Fibroblast of skin of left biceps (primary cell): ENCODE measurements around the gene ADRB2.
"Not testable (repeated sequence)": the region's sequence is repeated elsewhere in the genome, so short reads cannot be mapped to it uniquely, and the experiment has no call there.

Experiments used
- DNase-seq, 2 experiments: peaks; one replicate each; pipeline ENCODE4 v3.0.0-alpha.2; 2013; ENCODE audit warnings: low read depth in 2 of 2

ADRB2 gene

GRCh38 chr5:148826053-148826738 is at the start of gene ADRB2:
Gene ADRB2, plus strand, starts transcription at chr5:148826611. Its CDS starts 221 bp downstream, at chr5:148826832.
- DNase-seq, result peak; percentile 34 to 41

GRCh38 chr5:148776780-148777179 is 49.6 kb upstream of the ADRB2 start:
- no peak for DNase-seq

GRCh38 chr5:148778882-148779281 is 47.5 kb upstream of the ADRB2 start:
- DNase-seq, result no peak

GRCh38 chr5:148780711-148781110 is 45.7 kb upstream of the ADRB2 start:
- DNase-seq, result no peak

- DNase-seq, result no peak
Observed at GRCh38 chr5:148781766-148782165, 44.6 kb upstream of the ADRB2 start.

GRCh38 chr5:148785223-148785622 is 41.2 kb upstream of the ADRB2 start:
- DNase-seq, result no peak

- no peak for DNase-seq
Observed at GRCh38 chr5:148786456-148786855, 40.0 kb upstream of the ADRB2 start.

GRCh38 chr5:148788636-148789035 is 37.8 kb upstream of the ADRB2 start:
- no peak for DNase-seq

GRCh38 chr5:148790545-148791333 is 35.7 kb upstream of the ADRB2 start:
- no peak for DNase-seq

GRCh38 chr5:148791334-148791667 is 35.1 kb upstream of the ADRB2 start:
- no peak for DNase-seq

GRCh38 chr5:148791696-148792095 is 34.7 kb upstream of the ADRB2 start:
- no peak for DNase-seq

- no peak for DNase-seq
Observed at GRCh38 chr5:148792744-148793143, 33.7 kb upstream of the ADRB2 start.

- no peak for DNase-seq
Observed at GRCh38 chr5:148793261-148793660, 33.1 kb upstream of the ADRB2 start.

- DNase-seq, result peak; percentile 23 to 24
Observed at GRCh38 chr5:148794275-148794674, 32.1 kb upstream of the ADRB2 start.

GRCh38 chr5:148794729-148795561 is 31.5 kb upstream of the ADRB2 start:
- DNase-seq, result peak; percentile 26 to 33

GRCh38 chr5:148796936-148797335 is 29.5 kb upstream of the ADRB2 start:
- DNase-seq, result no peak

- no peak for DNase-seq
Observed at GRCh38 chr5:148798786-148799185, 27.6 kb upstream of the ADRB2 start.

- DNase-seq, result no peak
Observed at GRCh38 chr5:148799737-148800527, 26.5 kb upstream of the ADRB2 start.

GRCh38 chr5:148801682-148802276 is 24.6 kb upstream of the ADRB2 start:
- no peak for DNase-seq

GRCh38 chr5:148803451-148803850 is 23.0 kb upstream of the ADRB2 start:
- not testable (repeated sequence) for DNase-seq

GRCh38 chr5:148804393-148804792 is 22.0 kb upstream of the ADRB2 start:
- DNase-seq, result no peak
